Pulmonary artery endothelial cell (primary cell): ENCODE results near the gene MORC1. TPM values are rescaled to one million over a fixed set of nuclear protein-coding genes. Genes with fewer than 3 reads are reported as not detected.
"Not testable (repeated sequence)": the region's sequence is repeated elsewhere in the genome, so short reads cannot be mapped to it uniquely, and the experiment has no call there.

Experiments used
- DNase-seq: peaks from one replicate; pipeline ENCODE4 v3.0.0-alpha.2; 2011; ENCODE audit warnings: low read depth, low spot score
- total RNA-seq: library from RNA; depleted of rRNA; stranded (reverse); fragments of >200 nt; gene quantifications from 2 replicates; pipeline ENCODE4 v1.2.3, GENCODE V29; 2014

MORC1 gene
- total RNA-seq, 1 donor from 2014 or later: not detected

DNA sequence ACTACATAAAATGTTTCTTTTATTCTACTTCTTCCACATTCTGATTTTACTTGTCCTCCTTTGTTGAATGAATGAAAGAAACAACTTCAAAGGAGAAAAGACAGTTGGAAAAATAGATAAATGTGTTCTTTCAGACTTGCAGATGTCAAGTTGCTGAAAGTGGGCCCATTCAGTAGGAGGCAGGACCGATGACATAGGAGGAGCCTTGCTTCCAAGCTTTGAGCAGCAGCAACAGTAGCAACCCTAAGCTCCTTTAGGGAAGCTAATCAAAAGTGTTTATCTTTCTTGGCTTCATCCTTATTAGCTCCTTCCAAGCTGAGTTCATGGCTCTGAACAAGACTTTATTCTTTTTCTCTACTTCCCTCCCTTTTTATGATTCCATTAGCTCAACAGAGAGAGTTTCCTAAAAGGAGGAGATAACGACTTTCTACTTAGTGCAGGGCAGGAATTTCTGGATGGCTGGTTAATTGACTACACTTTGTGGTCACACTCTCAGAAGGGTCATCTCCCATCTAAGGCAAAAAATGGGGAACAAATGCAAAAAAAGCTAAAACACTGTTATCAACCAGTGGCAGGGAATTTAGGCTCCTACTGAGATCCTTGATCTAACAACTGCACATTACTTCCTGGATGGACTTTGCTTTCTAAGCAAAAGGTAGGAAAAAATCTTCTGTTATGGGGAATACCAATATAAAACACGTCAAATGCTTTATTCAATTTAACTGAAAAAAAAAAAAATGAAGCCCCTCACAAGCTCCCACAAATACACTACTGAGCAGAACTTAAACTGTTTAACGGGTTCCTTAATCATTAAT, 4.8 kb downstream of the MORC1 start:
- DNase-seq: no peak

DNA sequence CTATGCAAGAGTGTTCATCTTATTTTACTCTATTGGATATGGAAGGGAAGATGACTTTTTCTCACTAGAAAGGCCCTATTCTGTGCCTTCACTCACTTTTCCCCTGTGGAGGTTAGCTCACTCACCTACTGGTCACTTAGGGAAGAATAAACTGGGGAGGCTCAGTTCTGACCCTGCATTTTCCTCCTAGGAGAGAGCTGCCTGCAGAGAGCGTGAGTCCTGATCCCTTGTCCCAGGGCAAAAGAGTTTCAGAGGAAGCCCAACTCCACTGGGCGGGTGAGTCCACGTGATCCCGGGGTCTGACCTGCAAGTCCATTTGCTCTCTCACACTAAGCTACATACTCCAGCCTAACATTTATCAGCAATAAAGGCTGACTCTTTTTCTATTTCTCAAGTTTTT, 8.4 kb downstream of the MORC1 start:
- DNase-seq: no peak

DNA sequence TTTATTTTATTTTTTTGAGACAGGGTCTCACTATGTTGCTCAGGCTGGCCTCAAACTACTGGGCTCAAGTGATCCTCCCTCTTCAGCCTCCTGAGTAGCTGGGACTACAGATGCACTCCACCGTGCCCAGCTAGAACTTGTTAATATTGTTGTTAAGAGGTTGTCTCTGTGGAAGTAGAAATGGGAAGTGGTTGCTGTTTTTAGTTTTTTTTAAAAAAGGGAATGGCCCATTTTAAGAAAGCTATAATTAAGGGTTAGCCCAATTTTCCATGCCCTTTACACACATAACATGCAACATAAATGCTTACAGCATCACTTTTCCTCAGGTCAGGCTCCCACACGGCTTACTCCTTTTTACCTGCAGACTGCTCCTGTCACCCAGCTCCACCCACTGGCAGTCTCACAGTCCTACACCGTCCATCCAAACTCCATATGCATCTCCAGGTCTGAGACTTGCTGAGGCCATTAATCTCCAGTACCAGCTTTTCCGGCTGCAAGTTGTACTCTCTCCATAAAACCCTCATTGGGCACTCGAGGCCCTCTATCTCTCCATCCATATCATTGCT, 19.8 kb downstream of the MORC1 start:
- no peak for DNase-seq

DNA sequence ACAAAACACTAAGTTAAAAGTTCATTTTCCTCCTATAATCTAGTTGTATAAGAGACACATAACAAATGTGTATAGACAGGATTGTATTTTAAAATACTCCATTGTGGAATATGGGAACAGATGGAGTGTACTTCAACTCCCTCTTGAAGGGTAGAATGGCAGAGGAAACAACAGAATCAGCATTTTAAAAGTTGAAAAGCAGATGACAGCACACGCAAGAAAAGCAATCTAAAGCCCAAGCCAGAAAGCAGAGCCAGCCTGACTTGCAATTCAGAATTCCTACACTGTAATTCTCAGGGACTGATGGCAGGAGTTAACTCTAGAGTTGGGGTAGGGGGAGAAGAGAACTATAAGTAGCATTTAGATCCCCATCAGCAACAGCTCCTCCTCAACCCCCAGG, 22.8 kb downstream of the MORC1 start:
- no peak for DNase-seq

DNA sequence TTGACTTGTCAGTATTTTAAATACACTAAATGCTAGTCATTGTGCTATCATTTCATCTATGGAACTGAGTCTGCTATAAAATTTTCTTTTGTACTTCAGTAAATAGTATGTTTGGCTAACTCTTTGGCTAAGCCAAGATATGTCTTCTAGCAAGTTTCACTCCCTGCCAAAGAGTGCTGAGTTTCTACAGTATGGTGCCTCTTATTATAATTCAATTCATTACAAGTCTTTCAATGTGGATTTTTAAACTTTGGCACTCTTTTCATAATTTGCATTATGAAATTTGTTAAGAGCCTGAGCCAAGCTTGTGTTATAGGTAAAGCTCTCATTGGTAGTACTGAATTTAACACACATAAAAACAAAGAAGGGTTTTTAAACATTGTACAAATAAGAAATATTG, 24.4 kb downstream of the MORC1 start:
- DNase-seq: no peak

DNA sequence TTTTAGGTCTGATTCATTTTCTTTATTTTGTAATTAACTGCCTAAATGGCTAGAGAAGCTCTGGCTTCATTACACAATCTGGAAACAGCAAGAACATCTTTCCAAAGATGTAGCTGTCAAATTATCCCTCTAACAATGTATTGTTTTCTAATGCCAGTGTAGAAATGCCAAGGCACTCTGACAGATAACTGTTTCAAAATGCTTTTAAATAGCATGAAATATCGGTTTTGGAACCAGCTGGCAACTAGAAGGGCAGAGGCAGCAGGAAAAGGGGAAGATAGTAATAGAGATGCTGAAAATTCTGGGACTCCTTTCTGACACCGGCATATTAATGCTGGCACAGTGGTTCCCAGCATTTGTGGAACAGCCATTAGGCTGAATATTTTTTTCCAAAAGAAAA, 26.1 kb downstream of the MORC1 start:
- no peak for DNase-seq

DNA sequence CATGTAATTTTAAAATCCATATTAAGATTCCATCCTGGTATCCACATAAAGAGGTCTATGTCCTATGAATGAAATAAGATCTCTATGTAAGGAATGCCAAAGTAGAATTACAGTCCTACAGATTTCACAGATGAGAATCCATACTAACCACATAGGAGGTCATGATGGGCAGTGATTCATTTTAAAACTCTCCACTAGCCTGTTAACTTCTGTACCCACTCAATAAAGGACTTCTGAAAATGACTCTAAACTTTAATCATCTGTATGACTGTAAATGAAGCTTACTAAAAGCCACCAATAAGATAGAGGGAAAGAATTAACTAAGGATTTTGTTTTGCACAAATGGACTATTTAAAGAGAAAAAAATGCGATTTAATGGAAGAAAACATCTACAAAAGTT, 28.7 kb downstream of the MORC1 start:
- DNase-seq: no peak

DNA sequence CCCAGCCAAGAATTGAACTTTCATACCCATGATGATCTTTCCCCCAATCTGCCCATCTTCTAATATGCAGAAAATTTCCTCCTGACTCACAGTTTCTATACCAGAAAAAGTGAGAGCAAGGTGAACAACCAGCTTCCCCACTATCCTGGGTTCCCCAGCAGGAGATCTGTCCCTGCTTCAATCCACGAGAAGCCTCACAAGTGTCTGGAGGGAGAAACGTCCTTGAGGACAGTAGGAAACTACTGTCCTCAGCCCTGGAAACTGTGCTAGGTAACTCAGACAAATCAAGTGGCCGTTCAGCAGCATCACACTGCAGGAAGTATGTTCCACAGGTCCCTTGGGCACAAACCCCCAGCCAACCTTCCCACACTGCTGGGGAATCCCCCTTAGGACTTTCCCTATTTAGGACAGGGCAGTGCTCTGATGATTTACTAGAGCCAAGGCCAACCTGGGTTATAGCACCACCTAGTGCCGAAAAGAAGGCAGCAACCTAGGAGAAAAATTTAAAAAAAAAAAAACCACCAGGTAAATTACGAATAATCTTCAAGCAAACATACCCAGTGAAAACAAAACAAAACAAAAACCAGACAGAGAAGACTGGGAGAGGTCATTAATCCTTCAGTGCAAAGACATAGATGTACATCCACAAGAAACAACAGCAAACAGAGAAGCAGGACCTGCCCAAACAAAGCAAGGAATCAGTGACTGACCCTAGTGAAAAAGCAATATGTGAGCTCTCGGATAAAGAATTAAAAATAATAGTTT, 36.0 kb downstream of the MORC1 start:
- no peak for DNase-seq

DNA sequence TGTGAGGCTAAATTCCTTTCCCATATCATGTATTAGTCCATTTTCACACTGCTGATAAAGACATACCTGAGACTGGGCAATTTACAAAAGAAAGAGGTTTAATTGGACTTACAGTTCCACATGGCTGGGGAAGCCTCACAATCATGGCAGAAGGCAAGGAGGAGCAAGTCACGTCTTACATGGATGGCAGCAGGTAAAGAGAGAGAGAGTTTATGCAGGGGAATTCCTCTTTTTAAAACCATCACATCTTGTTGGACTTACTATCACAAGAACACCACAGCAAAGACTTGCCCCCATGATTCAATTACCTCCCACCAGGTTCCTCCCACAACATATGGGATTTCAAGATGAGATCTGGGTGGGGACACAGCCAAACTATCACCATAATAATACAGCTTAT, 37.8 kb downstream of the MORC1 start:
- not testable (repeated sequence) for DNase-seq

DNA sequence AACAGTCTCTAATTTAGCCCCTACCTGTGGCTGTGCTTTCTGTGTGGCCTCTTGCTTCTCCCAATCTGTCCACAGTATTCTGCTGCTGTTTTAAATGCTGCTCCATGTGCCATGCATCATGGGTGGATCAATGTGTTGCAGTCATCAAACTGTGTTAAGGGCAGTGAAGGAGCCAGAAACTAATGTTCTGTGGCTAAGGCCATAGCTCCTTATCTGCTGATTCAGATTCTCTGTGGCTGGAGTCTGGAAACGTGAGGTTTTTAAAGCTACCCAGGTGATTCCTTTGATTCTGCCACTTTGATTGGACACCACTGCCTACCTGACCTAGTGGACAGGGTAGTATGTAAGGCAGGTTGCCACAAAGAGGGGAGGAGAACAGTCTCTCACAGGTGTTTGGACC, 44.8 kb downstream of the MORC1 start:
- no peak for DNase-seq

DNA sequence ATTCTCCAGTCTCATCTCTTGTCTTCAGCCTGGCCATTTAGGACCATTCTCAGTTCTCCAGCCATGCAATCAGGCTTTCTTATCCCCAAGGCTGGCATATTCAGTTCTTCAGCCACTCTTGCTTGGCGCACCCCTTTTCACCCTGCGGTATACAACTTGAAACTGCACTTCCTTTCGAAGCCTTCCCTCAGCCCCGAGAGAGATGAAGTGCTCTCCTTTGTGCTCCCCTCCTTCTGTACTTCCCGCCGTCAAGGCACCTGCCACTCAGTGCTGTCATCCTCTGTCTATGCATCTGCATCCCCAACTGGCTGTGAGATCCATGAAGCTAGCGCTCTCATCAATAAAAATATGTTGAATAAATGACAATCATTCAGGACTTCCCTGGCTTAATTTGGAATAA, 45.7 kb downstream of the MORC1 start:
- DNase-seq: no peak

DNA sequence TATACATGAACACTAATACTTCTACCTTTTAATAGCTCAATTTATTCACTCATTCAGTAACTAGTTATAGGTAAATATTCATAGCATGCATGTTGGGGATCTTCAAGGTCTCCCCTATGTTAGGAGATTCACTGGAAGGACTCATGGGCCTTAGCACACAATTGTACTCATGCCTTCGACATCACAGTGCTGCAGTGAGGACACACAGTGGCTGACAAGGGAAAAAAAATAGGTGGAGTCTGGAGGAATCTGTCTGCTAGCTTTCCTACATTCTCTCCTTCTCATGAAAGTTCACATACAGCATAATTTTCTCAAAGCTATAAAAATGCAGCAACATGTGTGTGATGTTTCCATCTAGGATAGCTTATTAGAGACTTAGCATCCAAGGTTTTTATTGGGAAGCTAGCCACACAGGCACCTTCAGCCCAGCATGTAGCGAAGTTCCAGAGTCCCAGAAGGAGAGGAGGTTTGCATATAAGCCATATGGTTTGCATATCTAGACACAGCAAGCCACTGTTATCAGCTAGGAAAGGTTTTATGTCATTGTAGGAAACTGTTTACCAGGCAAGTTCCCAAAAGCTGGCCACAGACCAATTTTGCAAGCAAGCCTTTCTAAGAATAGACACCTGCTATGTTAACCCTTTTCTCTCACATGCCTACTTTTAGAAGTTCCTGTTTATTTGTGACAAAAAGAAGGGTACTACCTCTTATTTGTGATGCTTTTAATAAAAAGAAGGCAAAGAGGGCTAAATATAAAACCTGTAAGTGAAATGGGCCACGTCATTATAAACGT, 46.4 kb downstream of the MORC1 start:
- no peak for DNase-seq

DNA sequence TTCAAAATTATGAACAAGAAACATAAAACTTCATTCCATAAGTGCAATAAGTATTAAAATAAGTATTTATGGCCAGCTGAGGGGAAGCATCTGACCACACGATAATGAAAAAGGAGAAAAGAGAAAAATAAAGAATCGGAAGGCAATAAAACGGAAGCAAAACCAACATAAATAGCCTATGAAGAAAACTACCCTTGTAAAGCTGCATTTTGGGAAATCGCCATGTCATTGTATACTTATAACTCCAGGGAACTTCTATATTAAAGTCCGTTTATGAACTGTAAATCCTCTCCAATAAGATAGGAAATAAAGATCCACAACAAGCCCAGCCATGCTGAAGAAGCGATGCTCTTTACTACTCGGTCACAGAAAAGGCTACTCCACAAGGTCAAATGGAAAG, 47.7 kb downstream of the MORC1 start:
- no peak for DNase-seq

DNA sequence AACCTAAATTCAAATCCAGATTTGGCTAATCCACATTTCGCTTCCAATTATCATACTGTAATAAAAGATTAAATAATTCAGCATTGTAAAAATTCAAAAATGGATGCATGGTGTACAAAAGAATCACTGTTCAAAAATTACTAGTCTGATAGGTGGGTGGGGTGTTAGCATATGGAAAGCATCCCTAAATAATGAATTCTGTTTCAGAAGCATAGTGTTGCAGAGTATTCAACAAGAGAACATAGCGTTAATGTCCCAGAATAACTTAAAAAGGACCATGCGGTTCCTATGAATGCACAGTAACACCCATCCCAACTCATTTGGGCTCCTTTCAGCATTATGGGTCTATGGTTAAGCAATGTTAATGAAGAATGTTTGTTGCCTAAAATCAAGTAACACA, 51.1 kb downstream of the MORC1 start:
- DNase-seq: no peak

DNA sequence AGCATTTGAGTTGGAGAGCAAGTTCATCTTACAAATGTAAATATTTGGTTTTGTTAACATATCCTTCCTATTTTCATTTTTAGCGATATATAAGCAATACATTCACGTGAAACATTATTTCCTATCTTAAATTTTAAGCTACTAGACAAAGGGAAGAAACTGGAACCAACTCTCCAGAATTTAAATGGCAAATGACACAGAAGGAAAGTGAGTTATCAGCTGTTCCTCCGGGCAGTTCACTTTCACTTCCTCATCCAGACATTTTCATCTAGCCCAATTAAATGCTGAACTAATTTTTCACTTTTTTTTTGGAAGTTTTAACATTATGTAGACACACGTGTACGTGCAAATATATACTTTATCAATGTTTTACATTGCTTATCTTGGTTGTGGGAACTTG, 58.7 kb downstream of the MORC1 start:
- no peak for DNase-seq

DNA sequence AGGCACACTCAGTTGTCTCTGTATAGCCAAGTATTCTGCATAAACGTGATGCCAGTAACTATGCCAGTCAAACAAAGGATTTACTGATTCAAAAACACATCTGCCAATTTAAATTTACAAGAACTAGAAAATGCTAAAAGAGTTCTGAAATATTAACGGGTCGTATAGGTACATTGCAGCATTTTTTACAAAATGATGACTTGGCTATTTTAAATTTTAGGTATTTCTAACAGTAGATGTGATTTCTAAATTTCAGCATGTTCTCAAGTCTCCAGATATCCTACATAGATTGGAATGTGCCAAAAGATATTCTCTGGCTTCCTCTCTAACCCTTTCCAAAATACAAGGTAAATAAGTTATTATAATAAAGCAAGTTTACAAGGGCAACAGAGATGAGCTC, 60.3 kb downstream of the MORC1 start:
- DNase-seq: no peak

DNA sequence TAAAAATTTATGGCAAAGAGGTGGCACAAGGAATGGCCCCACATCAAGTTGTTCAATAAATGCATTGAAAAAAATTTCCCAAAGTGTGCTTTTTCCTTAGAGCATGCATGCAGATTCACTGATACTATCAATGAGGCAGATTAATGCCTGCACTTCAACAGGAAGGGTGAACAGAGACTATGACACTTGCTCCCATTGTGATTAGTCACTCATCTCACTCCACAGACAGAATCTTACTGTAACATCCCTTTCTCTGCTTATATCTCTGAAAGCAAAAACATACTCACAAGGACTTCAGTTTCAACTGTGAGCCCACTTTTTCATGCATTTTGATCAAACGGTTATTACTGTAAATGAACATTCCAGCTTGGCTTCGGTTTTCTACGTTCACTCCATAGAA, 60.9 kb downstream of the MORC1 start:
- no peak for DNase-seq

DNA sequence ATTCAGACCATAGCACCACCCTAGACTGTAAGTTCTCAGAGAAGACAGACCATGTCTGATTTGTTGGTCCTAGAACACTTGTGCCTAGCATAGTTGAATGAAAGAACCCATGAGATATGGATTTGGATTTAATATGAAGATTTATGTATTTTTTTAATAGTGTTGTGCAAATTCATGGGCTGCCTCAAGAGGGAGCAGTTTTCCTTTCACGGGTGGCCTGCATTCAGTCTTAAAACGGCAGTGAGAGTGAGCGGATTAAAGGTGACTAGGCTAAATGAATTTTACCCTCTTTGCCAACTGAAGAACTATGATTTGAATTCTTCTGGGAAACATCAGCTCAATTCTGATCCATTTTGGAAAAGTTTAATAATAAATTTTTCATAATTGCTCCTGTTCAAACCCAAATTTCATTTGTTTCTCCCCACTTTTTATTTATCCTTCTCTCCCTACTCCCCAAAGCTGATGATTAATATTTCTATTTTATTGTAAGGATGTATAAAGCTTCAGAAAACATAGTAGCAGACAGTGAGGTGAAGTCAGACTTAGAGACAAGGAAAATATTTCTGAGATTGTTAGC, 67.3 kb downstream of the MORC1 start:
- DNase-seq: no peak

DNA sequence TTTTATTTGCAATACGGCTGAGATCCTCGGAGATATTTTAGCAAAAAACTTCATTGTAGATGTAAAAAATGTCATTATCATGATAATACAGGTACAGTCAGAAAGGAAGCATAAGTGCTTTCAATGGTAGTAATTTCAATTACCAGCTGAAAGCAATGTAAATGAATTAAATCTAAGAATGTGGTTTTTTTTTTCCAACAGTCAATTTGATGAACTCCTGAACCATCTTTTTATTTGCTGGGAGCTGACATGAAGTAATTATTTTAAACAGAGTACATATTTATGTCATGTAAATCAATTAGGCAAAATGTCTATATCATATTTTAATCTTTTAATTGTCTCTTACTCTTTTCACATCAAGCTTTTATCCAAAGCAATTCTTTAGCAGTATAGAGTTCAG, 70.6 kb downstream of the MORC1 start:
- no peak for DNase-seq

DNA sequence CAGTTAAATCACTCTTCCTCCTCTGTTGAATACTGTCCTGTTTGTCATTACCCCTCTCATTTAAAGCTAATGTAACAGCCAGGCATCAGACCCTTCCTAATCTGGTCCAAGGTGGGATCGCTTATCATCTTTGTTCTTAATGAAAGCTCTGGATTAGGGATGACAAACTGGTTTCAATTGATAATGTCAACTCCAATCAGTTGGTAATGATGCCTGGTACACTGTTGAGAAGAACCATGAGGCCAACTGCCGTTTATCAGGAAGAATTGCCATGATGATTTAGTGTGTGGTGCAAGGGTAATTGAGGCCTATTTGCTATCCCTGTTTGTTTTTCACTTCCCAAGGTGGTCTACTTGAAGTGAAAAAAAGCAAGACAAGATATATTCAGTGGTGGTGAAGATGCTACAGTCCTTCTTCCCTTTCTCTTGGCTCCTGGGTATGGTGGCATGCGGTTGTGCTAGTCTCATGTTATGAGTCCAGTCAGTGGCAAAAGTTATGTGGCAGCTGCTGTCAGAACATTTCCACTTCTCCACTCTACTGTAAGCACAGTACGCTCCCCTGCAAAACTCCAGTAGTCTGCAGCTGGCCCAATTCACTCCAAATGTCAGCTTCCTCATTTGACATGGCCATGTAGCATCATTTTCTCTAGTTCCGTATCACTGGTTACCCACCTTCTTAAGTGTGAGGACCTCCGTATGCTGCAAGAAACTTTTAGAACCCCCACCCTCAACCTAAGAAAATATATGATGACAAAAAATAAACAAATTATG, 72.5 kb downstream of the MORC1 start:
- DNase-seq: no peak

DNA sequence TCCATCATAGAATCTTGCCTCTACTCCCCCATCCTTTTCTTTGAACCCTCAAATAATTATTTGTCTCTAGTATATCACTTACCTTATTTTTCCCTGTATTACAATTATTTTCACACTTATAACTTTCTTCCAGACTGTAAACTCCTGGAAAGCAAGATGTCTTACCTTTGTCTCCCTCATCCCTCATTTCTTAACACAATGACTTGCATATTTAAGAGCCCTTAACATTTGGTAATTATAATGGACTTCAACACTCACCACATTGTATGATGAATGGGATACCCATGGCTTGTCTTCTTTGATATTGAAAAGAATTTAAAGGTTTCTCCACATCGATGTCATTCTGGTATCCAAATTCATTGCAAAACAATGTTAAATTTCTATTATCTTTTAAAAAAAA, 82.9 kb downstream of the MORC1 start:
- no peak for DNase-seq
